ENCODE data around the gene NDUFA1. TPM values are rescaled to one million over a fixed set of nuclear protein-coding genes. Genes with fewer than 3 reads are reported as not detected.

Gene NDUFA1
- total and polyA plus RNA-seq, 2 of the 13 experiments (the other 11 are each of a cell fraction or from before 2014, with no cell fraction given), result 150 to 167 TPM

GRCh38 chrX:119871599-119872395, at the start of gene NDUFA1, which contains the start of gene RNF113A (continued):
- no peak for TF ChIP-seq KIAA2018 (CRISPR knock-in tag; IDR thresholded peaks at IDR 0.05; ENCODE audit: borderline replicate concordance)
- TF ChIP-seq MYPOP (CRISPR knock-in tag; IDR thresholded peaks at IDR 0.05), result no peak
- no peak for TF ChIP-seq ZNF644 (CRISPR knock-in tag; IDR thresholded peaks at IDR 0.05; ENCODE audit: low read depth)
- TF ChIP-seq ZNF792 (CRISPR knock-in tag; IDR thresholded peaks at IDR 0.05), result no peak
- no peak for TF ChIP-seq ZNF17 (CRISPR knock-in tag; IDR thresholded peaks at IDR 0.05)
- no peak for TF ChIP-seq SMARCC2 (IDR thresholded peaks at IDR 0.05)
- TF ChIP-seq CEBPB (IDR thresholded peaks at IDR 0.05; ENCODE audit: borderline replicate concordance, low read depth, low read length), result peak; percentile 62; the same call in 1 of the 2 replicates
- no peak for TF ChIP-seq EZH2 (conservative IDR thresholded peaks at IDR 0.05; ENCODE audit: low read depth, low read length)
- no peak for TF ChIP-seq RNF219 (CRISPR knock-in tag; IDR thresholded peaks at IDR 0.05)
- TF ChIP-seq ZBTB46 (CRISPR knock-in tag; IDR thresholded peaks at IDR 0.05; ENCODE audit: borderline replicate concordance), result no peak
- 0 out of 2 replicates have a peak, but pooled peaks have one; percentile 73 for TF ChIP-seq ZNF256 (CRISPR knock-in tag; conservative IDR thresholded peaks at IDR 0.05)
- TF ChIP-seq ZNF562 (CRISPR knock-in tag; IDR thresholded peaks at IDR 0.05; ENCODE audit: borderline replicate concordance), result no peak
- no peak for TF ChIP-seq XRCC5 (optimal IDR thresholded peaks at IDR 0.05; ENCODE audit: low read length)
- TF ChIP-seq KMT2B (CRISPR knock-in tag; IDR thresholded peaks at IDR 0.05), result peak; percentile 70

Measured in HepG2 (cell line).